Stimulated activated CD8-positive, alpha-beta memory T cell treated with anti-CD3 and anti-CD28 coated beads, Interleukin-7, amount 100 ng/mL, for 48 hours (primary cell): Measurements from ENCODE around the gene SLC43A3.

Source experiments
- DNase-seq, 2 donors: peaks; one replicate each; pipeline ENCODE4 v3.0.0-alpha.2; 2020; ENCODE audit warnings: low read depth in 1 of 2; ENCODE audit errors: extremely low read depth in 1 of 2

SLC43A3 gene

DNA sequence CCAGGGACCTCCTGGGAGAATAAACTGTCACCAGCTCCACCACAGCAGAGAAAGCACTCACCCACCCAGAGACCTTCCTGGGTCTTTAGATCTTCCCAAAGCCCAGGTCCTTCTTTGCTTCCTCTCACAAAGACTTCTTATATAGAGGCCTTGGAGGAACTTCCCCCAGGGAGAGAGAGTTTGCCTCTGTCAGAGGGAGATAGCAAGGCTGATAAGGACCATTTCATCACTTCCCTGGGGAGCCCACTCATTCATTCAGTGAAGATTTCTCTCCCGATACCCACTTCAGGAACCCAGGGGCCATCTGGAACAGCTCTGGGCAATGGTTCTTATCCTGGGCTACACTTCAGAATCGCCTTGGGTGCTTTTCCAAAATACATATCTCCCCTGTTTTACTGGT is 36.4 kb downstream of the SLC43A3 start, which contains the start of gene PRG2:
PRG2 (minus strand) TSS at position 116 of the 400 bp plus-strand sequence. CDS start 706 bp downstream, outside the sequence.
- no peak for DNase-seq

DNA sequence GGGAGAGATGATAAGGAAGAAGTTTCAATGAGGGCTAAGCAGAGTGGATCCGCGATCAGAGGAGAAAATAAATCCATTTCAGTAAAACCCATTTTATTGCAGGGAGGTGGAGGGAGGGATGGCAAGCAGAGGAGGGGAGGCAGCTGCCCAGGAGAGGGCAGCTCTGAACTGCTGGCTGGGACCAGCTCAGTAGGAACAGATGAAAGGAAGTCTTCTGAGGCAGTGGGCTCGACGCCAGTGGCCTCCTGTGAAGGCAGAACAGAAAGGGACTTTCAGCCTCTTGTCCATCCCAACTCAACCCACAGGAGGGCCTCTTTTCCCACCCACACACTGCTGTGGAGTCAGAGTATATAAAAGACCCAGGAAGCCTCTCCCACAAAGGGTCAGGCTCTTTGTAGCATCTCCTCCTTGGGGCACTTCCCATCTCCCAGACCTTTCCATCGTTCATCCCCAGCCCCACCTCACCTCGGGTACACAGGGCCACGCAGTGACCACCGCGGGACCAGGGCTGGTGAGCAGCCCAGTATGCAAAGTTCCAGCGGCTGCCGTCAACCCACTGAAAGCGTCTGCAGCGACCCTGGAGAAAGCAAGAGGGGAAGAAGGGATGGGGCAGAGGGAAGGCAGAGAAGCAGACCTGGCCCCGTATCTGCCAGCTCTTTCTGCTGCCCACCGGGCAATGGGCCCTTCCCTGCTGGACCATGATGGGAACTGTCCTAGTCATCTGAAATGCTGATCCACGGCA is 39.5 kb downstream of the SLC43A3 start:
- DNase-seq = no peak

DNA sequence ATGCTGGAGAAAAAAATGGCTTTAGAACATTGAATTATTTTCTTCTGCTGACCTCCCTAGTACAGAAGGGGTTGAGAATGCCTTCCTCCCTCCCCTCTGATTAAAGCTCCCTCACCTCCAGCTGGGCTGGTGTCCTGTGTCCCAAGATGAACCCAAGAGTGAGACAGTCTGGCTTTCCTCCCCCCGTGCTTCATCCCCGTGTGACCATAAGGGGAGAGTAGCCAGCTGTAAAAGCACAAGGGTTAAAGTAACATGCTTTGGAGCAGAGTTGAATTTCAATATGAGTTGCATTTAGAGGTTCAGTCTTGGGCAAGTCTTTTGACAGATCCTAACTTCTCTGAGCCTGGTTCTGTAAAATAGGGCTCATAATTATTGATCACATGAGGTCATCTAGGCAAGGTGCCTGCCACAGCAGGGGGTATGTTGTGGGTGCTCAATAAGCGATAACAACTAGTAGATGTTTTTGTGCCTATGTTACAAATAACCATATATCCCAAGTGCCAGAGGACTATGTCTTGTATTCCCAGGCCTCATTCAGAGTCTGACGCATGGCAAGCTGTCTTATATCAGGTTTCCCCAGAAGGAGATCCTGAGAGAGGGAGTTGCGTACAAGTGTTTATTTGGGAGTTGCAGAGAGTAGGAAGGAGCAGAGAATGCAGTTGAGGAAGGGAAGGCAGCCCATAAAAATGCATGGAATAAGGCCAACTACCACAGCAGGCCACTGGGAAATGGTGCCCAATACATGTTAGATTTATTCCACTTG is 40.6 kb downstream of the SLC43A3 start:
- no peak for DNase-seq

- no peak for DNase-seq
These were observed 45.9 kb downstream of the SLC43A3 start, which contains the start of gene PRG3 for GRCh38 chr11:57380975-57381374. Gene PRG3 (minus strand): TSS chr11:57381150. CDS start chr11:57380708, 442 bp downstream.

DNA sequence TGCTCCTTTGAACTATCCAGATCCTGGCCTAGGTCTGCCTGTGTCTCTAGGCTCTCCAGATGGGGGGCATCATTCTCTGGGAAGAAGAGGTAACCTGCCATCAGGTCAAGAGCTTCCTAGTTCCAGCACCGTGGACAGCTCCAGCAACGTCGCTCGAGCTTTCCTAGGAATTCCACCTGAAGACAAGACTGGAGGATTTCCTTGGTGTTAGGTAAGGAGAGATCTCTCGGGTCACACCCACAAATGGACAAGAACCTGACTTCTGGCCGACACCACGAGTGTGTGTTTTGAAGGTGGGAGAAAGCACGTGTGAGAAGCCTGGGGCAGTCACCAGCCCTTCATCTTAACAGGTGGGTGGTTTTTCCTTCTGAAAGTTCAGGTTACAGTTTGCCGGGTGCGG is 47.2 kb downstream of the SLC43A3 start:
- DNase-seq = no peak

- no peak for DNase-seq
These were observed 48.7 kb downstream of the SLC43A3 start for GRCh38 chr11:57378186-57378585.

- DNase-seq = no peak
These were observed 49.8 kb downstream of the SLC43A3 start for GRCh38 chr11:57377107-57377506.

DNA sequence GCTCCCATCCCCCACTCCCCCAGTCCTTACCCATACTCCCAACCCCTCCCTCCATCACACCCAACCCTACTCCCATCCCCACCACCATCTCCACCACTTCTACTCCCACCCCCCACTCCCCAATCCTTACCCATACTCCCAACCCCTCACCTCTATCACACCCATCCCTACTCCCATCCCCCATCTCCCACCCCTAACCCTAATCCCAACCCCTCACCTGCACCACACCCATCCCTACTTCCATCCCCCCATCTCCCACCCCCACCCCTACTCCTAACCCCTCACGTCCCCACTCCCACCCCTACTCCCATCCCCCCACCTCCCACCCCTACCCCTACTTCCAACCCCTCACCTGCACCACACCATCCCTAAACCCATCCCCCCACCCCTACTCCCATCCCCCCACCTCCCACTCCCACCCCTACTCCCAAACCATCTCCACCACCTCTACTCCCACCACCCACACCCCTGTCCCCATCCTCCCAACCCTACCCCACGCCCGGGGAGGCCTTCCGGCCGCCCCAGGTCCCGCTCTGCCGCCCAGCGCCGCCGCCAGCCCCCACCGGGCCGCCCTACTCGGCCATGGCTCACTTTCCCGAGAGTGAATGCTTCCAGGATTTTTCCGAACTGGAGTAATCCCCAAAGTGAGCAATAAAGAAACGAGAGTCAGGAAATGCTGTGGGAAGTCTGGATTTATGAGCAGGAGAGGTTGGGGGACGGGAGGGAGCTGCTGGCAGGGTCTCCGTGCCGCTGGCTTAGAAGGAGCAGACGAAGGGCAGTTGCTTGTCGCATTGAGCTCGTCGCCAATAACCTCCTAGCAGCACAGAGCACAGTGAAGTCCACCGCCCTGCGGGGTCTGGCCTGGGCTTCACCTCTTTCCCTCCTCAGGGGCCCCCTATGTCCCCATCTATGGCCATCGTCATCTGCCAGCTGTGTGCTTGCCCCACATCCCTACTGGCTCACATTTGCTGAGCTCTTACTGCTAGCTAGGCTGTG is 50.5 kb downstream of the SLC43A3 start:
- DNase-seq = no peak

DNA sequence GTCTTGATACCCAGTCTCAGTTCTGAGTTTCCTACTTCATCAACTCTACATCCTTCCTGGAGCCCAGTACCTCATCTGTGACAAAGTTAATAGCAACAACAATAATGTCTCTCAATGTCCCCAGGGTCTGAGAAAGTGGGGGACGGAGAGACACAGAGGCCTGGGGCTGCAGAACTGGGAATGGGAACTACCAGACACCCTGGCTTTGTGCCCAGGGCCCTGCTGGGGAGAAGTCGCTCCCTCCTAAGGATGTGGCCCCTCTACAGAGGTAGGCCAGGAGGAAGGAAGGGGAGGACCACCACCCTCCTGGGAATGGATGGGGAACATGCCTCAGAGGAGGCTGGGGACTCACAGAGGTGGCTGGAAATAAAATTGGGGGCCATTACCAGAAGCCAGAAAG is 51.4 kb downstream of the SLC43A3 start:
- no peak for DNase-seq

DNA sequence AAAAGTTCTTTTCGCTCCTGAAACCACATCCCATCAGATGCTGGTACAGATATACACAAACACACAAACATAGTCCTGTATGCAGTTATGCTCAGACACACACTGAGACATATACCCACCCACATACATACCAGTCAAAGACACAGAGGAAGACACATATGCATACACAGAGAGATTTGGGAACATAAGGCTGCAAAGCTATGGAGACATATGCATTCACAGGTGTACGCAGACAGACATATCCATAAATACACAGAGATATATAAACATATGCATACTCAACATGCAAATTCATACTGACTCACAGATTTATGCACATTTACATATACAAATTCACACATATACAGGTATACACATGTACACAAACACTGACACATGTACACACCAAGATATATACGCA is 52.0 kb downstream of the SLC43A3 start:
- DNase-seq = no peak

DNA sequence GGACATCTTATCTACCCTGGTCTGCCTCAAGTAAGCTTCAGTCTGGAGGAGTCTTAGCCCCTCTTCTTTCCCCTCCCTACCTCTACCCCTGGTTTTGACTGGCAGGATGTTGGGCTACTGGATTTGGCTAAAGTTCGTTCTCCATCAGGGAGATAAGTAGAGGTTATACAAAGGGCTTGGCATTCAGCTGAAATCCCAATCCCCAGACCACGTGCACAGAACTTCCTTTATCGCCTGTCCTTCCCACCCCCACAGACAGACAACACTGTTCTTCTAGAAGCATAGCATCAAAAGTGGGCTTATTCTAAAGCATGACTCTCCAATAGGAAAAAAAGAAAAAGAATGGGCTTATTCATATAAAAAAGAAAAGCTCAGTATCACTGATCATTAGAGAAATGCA is 53.8 kb downstream of the SLC43A3 start:
- no peak for DNase-seq

DNA sequence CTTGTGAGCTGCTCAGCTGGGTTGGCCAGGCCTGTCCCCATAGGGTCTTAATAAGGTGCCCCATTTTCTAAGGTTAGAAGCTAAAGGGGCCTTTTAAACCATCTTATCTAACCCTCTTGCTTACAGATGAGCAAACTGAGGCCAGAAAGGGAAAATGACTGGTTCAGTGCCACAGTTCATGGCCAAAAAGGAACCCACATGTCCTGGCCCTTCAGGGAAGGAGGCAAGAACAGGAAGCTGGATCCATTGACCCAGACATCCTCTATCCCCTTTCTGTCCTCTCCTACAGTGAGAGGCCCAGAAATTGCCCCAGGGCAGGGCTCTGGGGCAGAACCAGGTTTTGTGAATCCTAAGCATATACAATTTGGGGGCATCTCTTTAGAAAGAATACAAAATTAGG is 56.0 kb downstream of the SLC43A3 start:
- no peak for DNase-seq

DNA sequence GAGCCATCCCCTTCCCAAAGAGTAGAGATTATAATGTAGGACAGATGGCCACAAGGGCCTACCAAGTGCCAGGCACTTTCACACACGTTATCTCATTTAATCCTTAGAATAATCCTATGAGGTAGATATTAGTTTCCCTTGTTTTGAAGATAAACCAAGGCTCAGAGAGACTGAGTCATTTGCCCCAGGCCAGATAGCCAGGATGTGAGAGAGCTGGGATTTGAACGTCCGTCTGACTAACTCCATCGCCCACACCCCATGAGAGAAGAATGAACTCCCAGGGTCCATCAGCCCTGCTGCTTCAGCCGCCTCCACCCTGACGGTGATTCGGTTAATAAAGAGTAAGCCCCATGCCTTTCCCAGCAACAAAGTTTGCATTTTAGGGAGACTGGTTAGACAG is 56.7 kb downstream of the SLC43A3 start:
- DNase-seq = no peak

- DNase-seq = no peak
These were observed 58.1 kb downstream of the SLC43A3 start for GRCh38 chr11:57368845-57369232.

DNA sequence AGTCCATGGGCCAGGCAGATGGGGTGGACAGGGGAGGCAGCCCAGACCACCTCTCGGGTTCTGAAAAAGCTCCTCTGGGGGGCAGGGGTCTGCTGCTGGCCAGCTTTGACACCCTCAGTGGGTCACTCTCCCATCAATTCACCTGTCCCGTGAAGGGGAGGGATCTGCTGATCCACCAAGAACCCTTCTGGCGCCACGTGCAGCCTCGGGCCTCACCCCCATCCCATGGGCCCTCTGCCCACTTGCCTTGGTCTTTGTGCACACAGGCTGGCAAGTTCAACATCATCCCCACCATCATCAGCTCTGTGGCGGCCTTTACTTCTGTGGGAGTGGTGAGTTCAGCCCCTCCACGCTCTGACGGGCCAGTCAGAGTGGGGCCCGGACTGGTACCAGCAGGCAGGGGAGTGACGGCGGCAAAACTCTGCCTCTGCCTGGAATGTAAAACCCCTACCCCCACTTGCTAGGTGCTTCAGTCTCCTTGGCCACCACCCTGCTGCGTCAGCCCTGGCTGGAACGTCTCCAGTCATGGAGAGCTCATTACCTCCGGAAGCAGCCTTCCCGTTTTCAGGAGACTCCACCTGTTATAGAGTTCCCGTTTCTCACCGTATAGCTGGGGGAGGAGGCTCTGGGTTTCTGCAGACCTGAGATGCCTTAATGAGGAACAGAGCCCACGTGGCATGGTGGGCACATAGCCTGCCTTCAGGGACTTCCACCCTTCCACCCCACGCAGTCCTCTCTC is 58.6 kb downstream of the SLC43A3 start:
- no peak for DNase-seq

DNA sequence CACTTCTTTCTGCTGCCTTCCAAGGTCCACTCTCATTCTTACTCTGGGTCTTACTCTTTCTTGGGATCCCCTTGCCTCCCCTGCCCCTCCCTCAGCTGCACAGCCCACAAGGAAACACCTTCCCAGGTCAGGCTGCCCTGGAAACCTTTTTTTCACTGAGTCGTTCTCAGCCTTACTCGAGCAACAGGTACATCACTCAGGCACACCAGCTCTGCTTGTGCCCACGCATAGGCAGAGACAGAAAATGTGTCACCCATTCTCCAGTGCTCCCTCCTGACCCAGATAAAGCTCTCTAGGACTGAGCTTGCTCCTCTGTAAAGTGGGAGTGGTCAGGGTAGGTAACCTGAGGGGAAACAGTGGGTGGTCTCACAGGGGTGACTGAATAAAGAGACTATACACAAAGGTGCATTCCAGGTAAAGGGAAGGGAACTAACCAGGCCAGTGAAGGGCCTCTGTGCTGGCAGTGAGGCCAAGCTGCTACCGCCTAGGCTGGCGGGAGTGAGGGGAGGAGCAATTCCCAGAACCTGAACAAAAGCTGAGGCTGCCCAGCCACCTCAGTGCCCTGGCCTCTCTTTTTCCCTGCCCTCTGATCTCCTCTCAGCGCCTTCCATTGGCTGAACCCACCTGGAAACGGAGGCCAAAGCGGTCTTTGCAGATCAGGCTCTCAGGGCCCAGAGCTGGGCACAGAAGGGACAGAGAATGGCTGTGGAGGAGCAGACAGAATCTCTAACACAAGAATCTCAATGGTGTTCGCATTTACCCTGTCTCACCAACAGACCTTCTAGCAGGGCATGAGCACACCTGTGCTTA is 61.9 kb downstream of the SLC43A3 start:
- no peak for DNase-seq

- DNase-seq = no peak
These were observed 63.5 kb downstream of the SLC43A3 start for GRCh38 chr11:57363131-57364080.

DNA sequence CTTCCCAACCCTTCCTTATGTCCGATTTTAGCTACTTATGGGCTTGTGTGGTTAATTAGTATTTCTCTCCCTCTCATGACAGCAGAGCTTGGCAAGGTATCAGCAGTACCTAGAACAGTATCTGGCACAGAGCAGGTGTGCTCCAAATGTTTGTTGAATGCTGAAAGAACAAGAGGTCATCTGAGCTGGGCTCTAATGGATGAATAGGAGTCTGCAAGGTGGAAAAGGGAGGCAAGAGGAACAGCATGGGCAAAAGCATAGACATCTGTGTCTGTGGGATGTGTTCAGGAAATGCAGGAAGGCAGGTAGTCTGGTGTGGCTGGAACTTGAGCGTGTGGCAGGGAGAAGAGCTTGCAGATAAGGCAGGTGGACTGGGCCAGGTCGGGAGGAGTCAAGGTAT is 65.0 kb downstream of the SLC43A3 start:
- DNase-seq = no peak
